Colonic mucosa (tissue), 4 donors: ENCODE measurements around the gene RAI1. TPM values are rescaled to one million over a fixed set of nuclear protein-coding genes. Genes with fewer than 3 reads are reported as not detected.
A peak's percentile ranks its signal among the peaks of the same experiment; 100 is the strongest.

Experiments
- DNase-seq: peaks from one replicate; pipeline ENCODE4 v3.0.0-alpha.2; 2020
- H3K27ac ChIP-seq: fragments of 200-600 bp; one replicate; pipeline ENCODE4 v1.8.0; 2021
- H3K27me3 ChIP-seq: fragments of 200-600 bp; one replicate; pipeline ENCODE4 v1.8.0; 2021
- H3K36me3 ChIP-seq: fragments of 200-600 bp; one replicate; pipeline ENCODE4 v1.8.0; 2021
- H3K4me1 ChIP-seq: fragments of 200-600 bp; one replicate; pipeline ENCODE4 v1.8.0; 2021; ENCODE audit warnings: mild to moderate bottlenecking
- H3K4me3 ChIP-seq: fragments of 200-600 bp; one replicate; pipeline ENCODE4 v1.8.0; 2021
- H3K9ac ChIP-seq, 2 donors: one replicate each; pipeline ENCODE4 v1.7.0; 2013; ENCODE audit warnings: control low read depth in 2 of 2, low read depth in 2 of 2, low read length in 2 of 2
- H3K9me3 ChIP-seq: fragments of 200-600 bp; one replicate; pipeline ENCODE4 v1.8.0; 2021
- CTCF ChIP-seq: fragments of 200-600 bp; IDR thresholded peaks from one replicate; pipeline ENCODE4 v1.8.0; 2022; ENCODE audit warnings: antibody characterized with exemption, mild to moderate bottlenecking
- intact Hi-C: fragments of 100-400 bp; cut with DNase I; formaldehyde crosslinking; loops from one replicate; pipeline ENCODE4 v1.14.1; 2022
- total RNA-seq, 2 donors: library from RNA; stranded (reverse); fragmentation: NEBNext Ultra II Directional in 1 of 2; extraction: Animal tissue kit (Norgen Biotek cat#: 25700) in 1 of 2; gene quantifications; one replicate each; pipeline ENCODE4 v1.2.1, GENCODE V29; 2021
- donor health status: healthy.
- donor health status: DM: no; HTN: no; CAD: no.
- donor health status: DM: no; HTN: no; CAD: no.

Gene RAI1
- total RNA-seq, 2 donors from 2014 or later = 21.8 to 24.5 TPM

- no peak for DNase-seq
- no peaks in the 10 kb centered on the region for H3K9me3 ChIP-seq
Measured at GRCh38 chr17:17833658-17834357, 152.6 kb downstream of the RAI1 start.

GRCh38 chr17:17834974-17835373 lies 153.7 kb downstream of the RAI1 start:
- no peak overlapping the region for H3K27ac ChIP-seq

More at GRCh38 chr17:17833658-17834357, 152.6 kb downstream of the RAI1 start:
- peaks cover 20% of the 10 kb centered on the region for H3K4me1 ChIP-seq
- no peaks in the 10 kb centered on the region for H3K36me3 ChIP-seq
- TF ChIP-seq CTCF = no peak
- H3K27ac ChIP-seq = no peak overlapping the region
- H3K4me3 ChIP-seq = no peak overlapping the region
- no peaks in the 10 kb centered on the region for H3K27me3 ChIP-seq
- H3K9ac ChIP-seq = no peak overlapping the region
- intact Hi-C loops = no loop called here

DNA sequence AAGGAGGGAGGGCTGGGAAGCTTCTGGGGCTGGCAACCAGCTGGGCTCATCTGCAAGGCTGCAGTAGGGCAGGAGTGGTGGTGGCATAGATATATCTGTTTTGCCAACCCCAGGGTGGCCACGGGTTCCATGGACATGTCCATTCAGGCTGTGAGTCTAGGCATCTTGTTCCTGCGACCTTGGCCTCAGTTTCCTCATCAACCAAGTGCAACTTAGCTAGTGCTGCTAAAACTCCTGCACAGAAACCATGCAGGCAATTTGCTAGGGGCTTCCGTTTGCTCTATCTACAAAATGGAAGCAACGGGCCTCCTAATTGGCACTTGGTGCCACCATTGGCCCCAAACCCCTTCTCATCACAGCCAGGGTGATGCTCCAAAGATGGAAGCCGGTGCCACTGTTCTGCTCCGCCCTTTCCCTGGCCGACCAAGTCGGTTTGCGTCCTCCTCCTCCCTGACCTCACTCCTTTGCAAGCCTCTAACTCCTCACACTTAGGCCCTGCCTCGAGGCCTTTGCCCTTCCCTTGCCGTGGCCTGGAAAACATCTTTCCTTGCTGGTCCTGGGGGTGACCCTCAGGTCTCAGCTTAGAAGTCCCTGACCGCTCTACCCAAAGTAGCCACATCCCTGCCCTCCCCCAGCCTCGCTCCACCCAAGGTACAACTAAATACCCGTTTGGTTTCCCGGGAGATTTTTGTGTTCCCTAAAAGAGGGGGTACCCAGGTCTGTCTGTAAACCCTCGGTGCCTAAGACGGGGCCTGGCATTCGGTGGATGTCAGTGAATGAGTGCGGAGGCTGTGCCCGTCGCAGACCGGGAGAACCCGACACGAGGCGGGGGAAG lies 154.4 kb downstream of the RAI1 start:
- no peak for DNase-seq
- intact Hi-C loops = no loop called here
- TF ChIP-seq CTCF = no peak
- H3K4me3 ChIP-seq = peak overlapping the region; percentile 95
- no peaks in the 10 kb centered on the region for H3K9me3 ChIP-seq
- peaks cover 31% of the 10 kb centered on the region for H3K4me1 ChIP-seq
- no peaks in the 10 kb centered on the region for H3K27me3 ChIP-seq
- no peaks in the 10 kb centered on the region for H3K36me3 ChIP-seq
- peak overlapping the region; percentile 56 to 92 for H3K9ac ChIP-seq
- peak overlapping the region; percentile 100 for H3K27ac ChIP-seq

More at GRCh38 chr17:17834974-17835373, 153.7 kb downstream of the RAI1 start:
- H3K9me3 ChIP-seq = no peaks in the 10 kb centered on the region
- H3K4me1 ChIP-seq = peaks cover 29% of the 10 kb centered on the region
- intact Hi-C loops = no loop called here
- no peaks in the 10 kb centered on the region for H3K36me3 ChIP-seq
- no peaks in the 10 kb centered on the region for H3K27me3 ChIP-seq
- no peak for DNase-seq
- peak overlapping the region; percentile 56 to 92 for H3K9ac ChIP-seq
- no peak for TF ChIP-seq CTCF
- peak overlapping the region; percentile 95 for H3K4me3 ChIP-seq

DNA sequence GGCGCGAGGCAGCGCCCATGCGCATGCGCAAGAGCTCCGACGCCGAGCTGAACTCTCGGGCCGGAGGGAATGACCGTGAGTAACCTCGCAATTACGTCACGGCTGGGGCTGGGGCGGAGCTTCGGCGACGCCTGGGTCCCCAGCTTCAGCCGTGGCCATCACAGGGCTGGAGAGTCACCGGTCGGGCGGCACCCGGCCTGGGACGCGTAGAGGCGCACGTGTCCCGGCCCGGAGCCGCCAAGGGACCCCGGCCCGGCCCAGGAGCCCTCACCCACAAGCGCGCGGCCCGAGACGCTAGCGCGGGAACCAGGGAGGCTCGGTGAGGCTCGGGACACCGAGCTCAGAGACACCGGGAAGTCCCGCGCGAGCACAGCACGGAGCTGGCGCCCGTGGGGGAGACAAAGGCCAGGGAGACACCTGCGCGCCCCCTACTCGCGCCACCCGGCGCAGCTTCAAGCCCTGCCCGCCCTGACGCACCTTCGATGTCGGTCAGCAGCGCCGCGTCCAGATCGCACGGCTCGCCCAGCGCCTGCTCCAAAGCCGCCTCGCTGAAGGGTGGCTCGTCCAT lies 155.1 kb downstream of the RAI1 start:
- intact Hi-C loops = no loop called here
- no peak for TF ChIP-seq CTCF

GRCh38 chr17:17836818-17837379 lies 155.6 kb downstream of the RAI1 start, which contains the start of gene SREBF1:
TSS of gene SREBF1 (minus strand) at chr17:17836986. CDS start at chr17:17836817, 169 bp downstream.
- Histone ChIP-seq H3K27ac (peak within 1 kb of the TSS; percentile 100), H3K27me3 (no peaks in the 10 kb centered on the region), H3K9me3 (no peaks in the 10 kb centered on the region), H3K9ac (peak within 1 kb of the TSS; percentile 87 to 92), H3K4me3 (peak within 1 kb of the TSS; percentile 95), H3K4me1 (peaks cover 32% of the 10 kb centered on the region), H3K36me3 (no peaks in the 10 kb centered on the region)
- intact Hi-C loops = no loop called here
- no peak for TF ChIP-seq CTCF
- peak; percentile 79 for DNase-seq

More for the DNA sequence above, 155.1 kb downstream of the RAI1 start:
- H3K9ac ChIP-seq = peak overlapping the region; percentile 87 to 92
- DNase-seq = peak; percentile 99
- no peaks in the 10 kb centered on the region for H3K27me3 ChIP-seq
- no peaks in the 10 kb centered on the region for H3K36me3 ChIP-seq
- no peaks in the 10 kb centered on the region for H3K9me3 ChIP-seq
- H3K27ac ChIP-seq = peak overlapping the region; percentile 100
- H3K4me1 ChIP-seq = peaks cover 32% of the 10 kb centered on the region
- peak overlapping the region; percentile 95 for H3K4me3 ChIP-seq
